GM21737 (cell line): ENCODE data around the gene RAPGEF4.
A peak's percentile ranks its signal among the peaks of the same experiment; 100 is the strongest.
"Not testable (repeated sequence)": the region's sequence is repeated elsewhere in the genome, so short reads cannot be mapped to it uniquely, and the experiment has no call there.

ENCODE experiments used
- ATAC-seq: cut with Tn5 transposase; IDR thresholded peaks from one replicate; pipeline ENCODE4 v1.9.1; 2021; ENCODE audit warnings: mild to moderate bottlenecking, moderate library complexity; ENCODE audit not compliant: unreplicated experiment

The RAPGEF4 gene

DNA sequence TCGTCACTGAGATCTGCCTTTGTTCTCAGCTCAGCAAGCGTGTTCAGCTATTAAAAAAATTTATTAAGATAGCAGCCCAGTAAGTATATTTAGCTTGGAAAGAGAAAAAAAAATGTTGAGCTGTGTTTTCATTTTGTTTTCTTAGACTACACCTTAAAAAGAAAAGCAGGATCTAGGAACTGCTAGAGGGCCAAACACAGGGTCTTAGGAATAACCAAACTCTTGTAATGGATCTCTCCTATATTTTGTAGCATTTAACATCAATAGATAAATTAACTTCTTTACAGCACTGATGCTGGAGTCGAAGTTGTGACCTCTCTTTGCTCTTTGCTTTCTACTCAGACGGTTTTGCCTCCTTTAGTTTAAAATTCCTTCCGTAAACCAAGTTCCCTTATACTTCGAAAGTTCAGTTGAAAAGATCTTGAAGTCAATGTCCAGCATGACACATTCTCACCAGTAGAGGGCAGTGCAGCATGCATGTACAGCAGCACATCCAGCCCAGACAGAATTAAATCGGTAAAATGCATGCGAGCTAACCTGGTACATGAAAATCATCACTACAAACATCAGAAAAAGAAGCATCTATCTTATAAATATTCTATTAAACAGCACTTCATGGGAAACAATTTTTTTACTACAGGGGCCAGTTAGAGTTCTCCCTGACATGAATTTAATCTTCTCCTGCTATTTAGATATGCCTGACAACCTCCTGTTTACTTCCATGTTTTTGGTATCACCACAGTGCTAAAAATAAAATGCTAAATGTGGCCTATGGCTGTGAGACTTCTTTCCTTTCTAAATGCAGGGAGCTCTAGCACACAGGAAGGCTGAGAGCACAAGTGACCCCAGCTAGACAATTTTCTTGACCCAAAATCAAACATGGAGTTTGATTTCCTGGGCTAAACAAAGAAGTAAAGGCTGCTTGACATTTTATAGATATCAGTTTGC, 291.8 kb downstream of the RAPGEF4 start:
- no peak for ATAC-seq

DNA sequence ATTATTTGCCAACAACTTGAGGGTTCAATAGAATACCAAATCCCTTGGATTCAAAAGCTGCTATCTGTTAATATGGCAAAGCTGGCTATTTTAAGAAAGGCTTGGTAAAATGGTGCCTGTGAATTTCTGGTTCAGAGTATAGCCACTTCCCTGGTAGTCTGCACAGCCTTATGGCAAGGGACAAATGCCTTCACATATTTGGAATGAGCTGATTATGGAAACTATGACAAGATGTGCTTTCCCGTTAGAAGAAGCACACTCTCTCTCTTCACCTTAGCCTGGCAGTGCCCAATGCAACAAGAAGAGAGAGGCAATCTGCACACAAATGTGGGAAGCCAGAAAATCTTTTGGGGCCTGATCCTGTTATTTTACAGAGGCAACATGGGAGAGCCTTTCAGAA, 292.5 kb downstream of the RAPGEF4 start:
- no peak for ATAC-seq

DNA sequence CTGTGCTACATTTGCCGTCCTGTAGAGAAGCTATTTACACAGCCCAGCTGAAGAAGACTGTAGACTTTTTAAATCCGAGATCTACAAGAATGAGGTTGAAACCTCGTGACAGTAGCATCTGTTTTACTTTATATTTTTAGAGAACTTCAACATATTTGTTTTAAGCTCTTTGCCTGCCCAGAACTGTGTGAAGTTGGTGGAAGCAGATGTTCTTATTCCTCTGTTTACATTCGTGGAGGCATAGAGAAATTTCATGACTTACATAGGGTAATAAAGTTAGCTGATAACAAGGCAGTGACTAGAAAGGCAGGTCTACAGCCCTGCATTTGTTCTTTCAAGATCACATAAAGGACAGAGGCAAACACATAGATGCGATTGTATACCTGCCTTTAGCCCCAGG, 293.0 kb downstream of the RAPGEF4 start:
- no peak for ATAC-seq

DNA sequence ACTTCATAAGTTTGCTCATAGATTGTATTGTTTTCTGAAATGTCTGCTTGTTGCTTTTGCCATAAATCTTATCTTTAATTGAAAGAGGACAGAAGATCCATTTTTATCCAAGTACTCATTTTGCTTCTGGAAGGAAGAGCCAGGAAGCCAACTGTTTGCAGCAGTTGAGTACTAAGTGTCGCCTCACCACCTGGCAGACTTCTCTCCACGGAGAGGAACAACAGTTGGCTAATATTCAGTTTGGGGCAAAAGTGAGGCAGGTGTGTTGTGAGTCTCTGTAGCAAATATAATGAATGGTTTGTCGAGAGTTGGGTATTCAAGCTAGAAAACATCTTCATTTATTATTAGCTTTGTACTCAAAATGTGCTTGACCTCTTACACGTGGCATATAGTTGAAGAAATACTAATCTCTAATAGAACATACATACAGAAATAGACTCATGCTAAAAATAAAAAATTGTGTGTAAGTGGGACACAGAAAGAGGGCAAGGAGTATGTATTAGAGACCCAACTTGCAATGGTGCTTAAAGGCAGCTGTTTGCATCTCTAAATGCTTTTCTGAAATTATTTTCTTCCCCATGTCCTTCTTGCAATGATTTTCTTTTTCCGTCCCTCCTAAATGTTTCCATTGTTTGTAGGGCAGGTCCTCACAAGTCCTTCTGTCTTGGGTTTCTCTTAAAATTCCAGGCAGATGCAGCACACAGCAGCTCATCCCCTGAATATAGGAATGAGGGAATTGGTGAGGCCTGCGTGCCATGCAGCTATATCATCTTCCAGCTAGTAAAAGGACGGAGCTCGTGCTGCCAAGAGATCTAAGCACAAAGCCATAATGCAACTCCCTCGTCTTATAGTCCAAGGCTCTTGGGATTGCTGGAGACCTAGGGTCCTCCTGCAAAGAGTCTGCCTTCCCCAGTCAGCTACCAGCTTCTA, 295.2 kb downstream of the RAPGEF4 start:
- no peak for ATAC-seq

DNA sequence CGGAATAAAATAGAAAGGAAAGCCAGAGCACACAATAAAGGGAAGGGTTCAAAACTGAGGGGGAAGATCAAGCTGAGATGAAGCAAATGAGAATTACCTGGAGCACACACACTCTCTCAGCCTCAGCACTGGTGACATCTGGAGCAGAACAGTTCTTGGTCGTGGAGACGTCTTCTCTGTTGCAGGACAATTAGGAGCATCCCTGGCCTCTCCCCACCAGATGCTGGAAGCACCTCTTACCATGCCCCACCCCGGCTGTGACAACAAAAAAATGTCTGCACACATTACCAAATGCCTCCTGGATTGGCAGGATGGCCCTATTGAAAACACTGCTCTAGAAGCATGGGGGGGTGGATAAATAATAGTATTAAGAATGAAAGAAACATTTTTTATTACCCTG, 296.4 kb downstream of the RAPGEF4 start:
- no peak for ATAC-seq

DNA sequence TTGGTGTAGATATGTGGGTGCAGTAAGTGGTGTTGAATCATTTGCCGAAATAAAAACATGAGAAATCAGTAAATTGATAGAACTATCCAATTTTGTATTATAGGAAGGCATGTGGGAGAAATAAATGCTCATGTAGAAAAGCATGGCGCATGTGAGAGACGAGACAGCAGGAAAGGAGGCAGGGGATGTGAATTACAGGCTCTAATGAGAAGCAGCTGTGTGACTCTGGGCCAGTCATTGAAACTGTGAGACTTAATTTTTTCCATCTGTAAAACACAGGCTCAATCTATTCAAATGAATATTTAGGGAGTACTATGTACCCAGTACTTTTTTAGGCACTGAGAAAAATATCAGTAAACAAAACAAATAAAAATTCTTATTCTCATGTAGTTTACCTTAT, 297.4 kb downstream of the RAPGEF4 start:
- no peak for ATAC-seq

DNA sequence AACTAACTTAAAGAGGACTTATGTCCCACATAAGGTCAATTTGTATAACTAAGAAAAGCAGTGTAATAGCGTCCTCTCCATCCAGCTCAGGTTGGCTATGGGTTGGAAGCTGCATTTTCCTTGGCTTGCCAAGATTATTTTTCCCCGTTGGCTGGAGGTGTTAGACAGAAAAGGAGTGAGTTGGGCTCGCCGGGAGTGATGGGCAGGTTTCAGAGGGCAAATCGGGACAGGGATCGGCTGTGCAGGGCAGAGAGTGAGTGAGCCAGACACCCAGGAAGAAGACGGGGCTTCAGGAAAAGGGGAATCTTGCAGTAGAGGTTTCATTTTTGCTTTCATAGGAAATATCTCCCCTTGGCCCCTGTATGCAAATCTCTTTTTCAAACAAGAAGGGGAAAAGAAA, 298.5 kb downstream of the RAPGEF4 start:
- ATAC-seq, result no peak

DNA sequence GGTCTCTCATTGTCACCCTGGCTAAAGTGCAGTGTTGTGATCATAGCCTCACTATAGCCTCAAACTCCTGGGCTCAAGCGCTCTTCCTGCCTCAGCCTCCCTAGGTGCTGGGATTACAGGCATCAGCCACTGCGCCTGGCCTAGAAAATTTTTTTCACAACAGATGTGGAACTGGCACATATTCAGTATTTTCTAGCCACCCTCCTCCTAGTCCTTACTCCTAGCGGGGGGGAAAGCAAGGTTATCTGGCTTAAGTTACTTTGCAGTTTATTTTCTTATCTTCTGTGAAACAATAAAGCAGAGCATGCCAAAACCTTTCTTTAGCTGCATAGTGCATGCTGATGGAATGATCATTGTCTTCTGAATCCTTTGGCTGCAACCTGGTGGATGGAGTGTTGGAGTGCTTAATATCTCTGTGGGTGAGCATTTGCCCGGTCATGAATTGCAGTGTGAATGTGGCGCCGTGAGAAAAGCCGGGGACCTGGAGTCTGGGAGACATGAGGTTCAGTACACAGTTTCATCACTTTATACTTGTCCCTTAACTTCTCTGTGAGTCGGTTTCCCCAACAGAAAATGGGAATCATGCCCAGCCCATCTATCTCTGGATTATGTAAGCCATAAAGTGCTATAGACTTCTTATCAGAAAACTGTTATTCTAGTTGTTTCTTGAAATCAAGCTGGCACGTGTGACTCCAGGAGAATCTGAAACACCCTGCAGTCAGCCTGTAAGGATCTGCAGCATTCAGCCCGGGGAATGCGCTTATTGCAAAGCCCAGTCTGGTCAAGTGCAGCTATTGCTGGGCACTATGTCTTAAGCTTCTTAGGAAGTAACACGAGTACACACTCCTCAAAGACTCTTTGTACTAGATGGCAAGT, 301.8 kb downstream of the RAPGEF4 start:
- ATAC-seq, result no peak

DNA sequence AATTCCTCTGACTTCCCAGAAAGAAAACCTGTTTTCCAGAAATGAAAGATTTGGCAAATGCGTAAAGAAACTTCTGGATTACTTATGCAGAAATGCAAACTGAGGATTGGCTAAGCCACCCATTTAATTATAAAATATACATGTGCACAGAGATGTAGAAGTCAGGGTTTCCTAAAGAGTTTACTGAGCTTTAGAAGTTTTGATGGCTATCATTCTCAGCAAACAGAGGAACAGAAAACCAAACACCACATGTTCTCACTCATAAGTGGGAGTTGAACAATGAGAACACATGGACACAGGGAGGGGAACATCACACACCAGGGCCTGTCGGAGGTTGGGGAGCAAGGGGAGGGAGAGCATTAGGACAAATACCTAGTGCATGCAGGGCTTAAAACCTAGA, 302.6 kb downstream of the RAPGEF4 start:
- not testable (repeated sequence) for ATAC-seq

DNA sequence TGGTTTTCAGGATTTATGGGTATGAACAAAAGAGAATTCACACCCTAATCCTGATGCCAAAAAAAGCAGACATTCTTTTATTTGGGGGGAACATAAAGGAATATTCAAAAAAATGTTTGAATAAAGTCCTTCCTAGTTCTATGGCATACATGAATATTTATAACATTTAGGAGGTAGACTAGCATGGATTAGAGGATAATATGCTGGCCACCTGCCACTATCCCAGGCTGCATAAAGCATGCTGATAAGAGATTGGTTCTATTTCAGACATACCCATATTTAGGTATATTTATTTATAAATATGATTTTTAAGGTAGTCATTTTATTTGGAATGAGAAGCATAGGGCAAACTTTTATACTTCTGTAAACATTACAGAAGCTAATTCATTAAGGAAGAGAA, 305.1 kb downstream of the RAPGEF4 start:
- no peak for ATAC-seq

DNA sequence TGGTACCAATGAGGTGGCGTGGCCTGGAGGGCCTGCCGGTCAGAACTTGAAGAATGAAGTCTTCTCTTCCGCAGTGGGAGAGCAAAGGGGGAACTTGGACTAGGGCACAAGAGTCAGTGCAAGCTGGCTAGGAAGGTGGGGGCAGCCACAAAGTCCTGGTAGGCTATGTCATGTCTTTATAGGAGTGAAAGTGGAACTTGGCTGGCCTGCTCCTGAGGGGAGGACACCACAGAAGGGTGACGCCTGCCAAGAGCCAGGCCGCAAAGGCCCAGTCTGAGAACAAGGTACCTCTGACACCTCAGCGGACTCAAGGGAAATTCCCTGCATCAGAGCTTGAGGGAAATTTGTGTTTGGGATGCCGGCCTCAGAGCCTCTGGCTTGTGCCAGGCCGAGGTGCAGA, 307.8 kb downstream of the RAPGEF4 start:
- ATAC-seq, result no peak

DNA sequence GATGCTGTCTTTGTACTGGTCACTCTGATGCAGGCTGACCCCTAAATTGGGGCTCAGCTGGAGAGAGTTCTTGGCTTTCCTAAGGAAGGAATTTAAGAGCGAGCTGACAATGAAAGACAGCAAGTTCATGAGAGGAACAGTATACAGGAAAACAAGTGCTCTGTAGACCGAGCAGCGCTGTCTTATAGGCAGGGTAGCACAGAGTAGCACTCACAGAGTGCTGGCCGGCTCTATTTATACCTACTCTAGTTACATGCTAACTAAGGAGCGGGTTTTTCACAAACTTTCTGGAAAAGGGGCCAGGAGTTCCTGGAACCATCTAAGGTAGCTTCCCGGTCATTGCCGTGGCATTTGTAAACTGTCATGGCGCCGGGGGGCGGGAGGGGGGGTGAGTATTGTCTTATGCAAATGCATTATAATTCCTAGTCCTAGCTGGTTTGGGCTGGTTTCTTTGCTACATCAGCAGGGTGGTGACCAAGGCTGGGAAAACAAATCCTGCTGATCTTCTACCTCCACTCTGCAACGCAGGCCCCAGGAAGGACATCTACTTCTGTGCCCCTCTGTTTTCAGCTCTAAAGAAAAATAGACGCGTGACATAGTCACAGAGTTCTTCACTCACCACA, 308.4 kb downstream of the RAPGEF4 start:
- no peak for ATAC-seq

DNA sequence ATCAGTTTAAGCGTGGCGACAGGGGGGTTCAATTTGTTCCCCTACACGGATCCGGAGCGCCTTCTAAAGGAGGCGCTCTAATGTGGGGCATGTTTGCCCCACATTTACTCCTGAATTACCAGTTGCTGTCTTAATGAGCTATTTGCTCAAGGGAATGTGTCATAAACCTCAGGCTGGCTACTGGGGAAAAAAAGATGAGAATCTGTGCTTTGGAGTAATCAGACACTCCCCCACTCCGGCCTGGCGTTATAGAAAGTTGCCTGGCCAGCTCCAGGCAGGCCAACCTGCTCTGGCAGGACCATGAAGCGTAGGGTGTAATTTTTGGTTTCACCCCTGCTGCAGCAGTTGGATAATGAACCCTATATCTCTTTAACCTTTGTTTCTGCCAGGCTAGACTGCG, 309.0 kb downstream of the RAPGEF4 start:
- no peak for ATAC-seq

DNA sequence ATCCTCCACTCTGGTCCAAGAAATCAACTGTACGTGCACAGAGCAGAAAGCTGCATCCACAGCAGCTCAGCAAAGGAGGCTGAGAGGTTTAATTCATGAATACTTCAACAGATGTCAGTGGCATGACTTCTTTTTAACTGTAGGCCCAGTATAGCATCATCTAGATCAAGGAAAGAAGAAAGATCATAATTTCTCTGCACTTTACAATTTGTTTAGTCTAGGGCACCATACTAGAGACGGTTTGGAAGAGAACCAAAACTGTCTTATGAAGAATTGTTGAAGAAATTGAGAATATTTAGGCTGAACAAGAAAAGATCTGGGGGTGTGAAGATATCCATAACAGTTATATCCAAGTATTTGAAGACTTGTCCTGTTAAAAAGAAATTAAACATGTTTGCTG, 309.5 kb downstream of the RAPGEF4 start:
- ATAC-seq, result no peak

DNA sequence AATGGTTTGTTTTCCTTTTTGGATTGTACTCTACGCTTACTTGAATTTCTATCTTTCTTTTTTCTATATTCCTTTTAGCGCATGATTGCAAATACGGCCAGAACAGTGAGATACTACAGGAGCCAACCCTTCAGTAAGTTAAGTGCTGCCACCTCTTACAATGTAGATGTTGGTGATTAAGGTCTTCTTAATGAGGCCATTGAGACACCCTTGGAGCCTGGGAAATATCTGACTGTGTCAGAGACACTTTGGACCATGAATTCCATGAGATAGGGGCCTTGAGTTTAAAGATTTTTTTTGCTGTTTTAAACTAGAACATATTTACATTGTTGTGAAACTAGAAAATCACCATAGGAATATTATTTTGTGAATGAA, 312.9 kb downstream of the RAPGEF4 start:
- peak; percentile 14 for ATAC-seq

DNA sequence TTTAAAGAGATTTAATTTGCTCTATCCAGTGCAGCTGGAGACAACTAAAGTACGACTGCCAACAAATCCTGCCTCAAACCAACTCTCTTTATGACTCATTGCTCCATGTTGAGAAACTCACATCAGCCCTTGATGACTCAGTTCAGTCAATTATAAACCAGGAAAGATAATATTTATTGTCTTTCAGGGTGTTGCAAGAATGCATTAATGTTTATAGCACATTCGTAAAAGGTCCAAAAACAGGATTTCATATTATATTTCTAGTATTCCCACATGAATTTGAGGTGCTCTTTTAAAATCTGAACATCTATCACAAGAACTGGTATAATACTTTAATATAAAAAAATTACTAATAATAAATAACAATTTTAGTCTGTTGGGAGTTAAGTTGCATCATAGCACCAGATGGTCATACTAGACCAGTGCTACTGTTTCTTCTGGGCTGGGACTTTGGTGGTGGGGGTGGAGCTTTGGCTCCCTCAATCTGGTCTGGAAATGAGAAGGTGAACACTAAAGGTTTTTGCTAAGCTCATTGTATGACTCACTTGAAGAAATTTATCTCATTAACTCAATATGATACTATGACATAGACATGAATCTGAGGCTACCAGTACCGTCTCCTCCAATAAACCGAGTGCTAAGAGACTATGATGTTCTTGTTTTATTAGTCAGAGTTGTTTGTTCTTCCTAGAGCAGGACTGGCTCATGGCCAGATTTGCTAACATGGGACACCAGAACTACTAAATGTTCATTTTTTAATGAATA, 313.4 kb downstream of the RAPGEF4 start:
- ATAC-seq, result peak; percentile 82

DNA sequence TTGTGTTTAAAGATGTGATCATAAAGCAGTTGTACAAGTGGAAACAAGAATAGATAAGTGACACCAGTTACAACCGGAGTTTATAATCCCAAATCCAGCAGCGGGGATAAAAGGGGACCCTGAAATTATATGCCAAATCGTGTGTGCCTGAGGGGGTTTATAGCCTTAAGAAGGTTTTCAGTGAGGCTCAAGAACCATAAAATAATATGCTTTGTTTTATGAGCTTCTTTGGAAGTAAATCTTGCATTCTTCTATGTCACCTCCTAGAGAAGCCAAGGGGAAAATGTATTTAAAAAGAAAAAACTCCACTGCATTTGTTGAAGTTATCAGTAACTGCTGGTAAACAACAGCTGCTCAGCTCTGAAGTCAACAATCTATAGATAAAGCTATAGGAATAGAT, 314.2 kb downstream of the RAPGEF4 start:
- no peak for ATAC-seq

DNA sequence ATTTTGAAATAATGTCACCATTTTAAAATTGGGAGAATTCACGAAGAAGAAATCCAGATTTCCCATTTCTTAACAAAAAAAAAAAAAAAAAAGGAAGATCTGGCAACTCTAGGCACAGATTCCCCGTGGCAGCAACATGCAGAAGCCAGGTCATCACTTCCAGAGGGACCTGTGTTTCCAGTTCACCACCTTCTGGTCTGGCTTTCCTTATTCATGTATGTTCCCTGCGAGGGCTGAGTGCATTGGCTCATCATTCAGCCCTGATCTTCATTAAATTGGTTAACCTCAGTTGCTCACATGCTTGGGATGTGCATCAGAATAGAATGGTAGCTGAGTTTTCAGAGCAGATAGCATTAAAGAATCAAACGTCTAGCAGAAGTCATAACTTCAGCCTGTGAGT, 315.0 kb downstream of the RAPGEF4 start:
- no peak for ATAC-seq

DNA sequence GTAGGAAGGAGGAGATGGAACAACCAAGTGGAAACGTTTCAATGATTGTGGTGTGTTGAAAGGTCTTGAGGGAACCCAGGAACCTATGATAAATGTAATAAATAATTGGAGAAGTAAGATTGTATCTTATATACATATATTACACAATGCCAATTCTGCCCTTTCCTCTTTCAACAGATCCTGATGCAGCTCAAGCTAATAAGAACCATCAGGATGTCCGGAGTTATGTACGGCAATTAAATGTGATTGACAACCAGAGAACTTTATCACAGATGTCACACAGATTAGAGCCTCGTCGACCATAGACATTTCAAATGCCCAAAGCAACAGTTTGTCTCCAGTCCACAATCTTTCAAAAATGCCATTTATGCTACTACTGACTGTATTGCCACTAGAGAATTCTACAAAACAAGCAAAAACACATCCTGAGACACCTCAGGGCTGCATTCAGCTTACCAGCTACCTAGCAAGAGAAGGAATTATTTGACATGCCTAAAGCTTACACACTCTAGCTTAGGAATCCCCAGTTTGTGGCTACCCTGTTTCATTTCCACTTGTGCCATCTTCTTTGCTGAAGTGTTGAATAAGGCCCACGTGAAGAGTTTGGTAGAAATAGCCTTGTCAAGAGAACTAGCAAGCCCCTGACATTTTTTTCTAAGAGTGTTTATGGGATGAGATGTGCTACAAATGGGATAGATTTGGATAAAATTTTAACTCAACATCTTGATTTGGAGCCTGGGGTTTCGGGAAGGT, 316.0 kb downstream of the RAPGEF4 start:
- no peak for ATAC-seq
